ENCODE results near the gene TMEM52B.
"Not testable (repeated sequence)": the region's sequence is repeated elsewhere in the genome, so short reads cannot be mapped to it uniquely, and the experiment has no call there.

The TMEM52B gene

GRCh38 chr12:10211940-10212738 is 33.3 kb downstream of the TMEM52B start:
- DNase-seq: peak; percentile 56 to 88 (median 83)

- peak; percentile 55 to 87 (median 77) for DNase-seq
These were observed 33.9 kb downstream of the TMEM52B start, which contains the start of gene GABARAPL1 for GRCh38 chr12:10212739-10213131. Gene GABARAPL1 (plus strand): TSS chr12:10212877. CDS start chr12:10213130, 253 bp downstream.

- DNase-seq: peak; percentile 39 to 91 (median 75)
These were observed 34.6 kb downstream of the TMEM52B start for GRCh38 chr12:10213168-10214135.

- peak in 1 of 5 experiments; percentile 43 for DNase-seq
These were observed 35.5 kb downstream of the TMEM52B start for GRCh38 chr12:10214136-10214894.

GRCh38 chr12:10214895-10215267 is 36.0 kb downstream of the TMEM52B start:
- no peak for DNase-seq

- DNase-seq: no peak
These were observed 36.6 kb downstream of the TMEM52B start for GRCh38 chr12:10215436-10215835.

GRCh38 chr12:10215946-10216345 is 37.1 kb downstream of the TMEM52B start:
- peak in 2 of 5 experiments; percentile 21 to 50 for DNase-seq

GRCh38 chr12:10218021-10218420 is 39.2 kb downstream of the TMEM52B start:
- DNase-seq: no peak

- DNase-seq: no peak
These were observed 41.7 kb downstream of the TMEM52B start for GRCh38 chr12:10220398-10221077.

- DNase-seq: no peak
These were observed 43.0 kb downstream of the TMEM52B start for GRCh38 chr12:10221846-10222245.

GRCh38 chr12:10223208-10223607 is 44.4 kb downstream of the TMEM52B start:
- DNase-seq: no peak

- not testable (repeated sequence) for DNase-seq
These were observed 46.6 kb downstream of the TMEM52B start for GRCh38 chr12:10225426-10225825.

- no peak for DNase-seq
These were observed 47.3 kb downstream of the TMEM52B start for GRCh38 chr12:10226086-10226485.

GRCh38 chr12:10226731-10227130 is 47.9 kb downstream of the TMEM52B start:
- DNase-seq: no peak

- DNase-seq: no peak
These were observed 48.8 kb downstream of the TMEM52B start for GRCh38 chr12:10227648-10228047.

- no peak for DNase-seq
These were observed 55.7 kb downstream of the TMEM52B start for GRCh38 chr12:10234562-10234961.

- peak in 4 of 5 experiments; percentile 8 to 40 (median 24) for DNase-seq
These were observed 57.2 kb downstream of the TMEM52B start for GRCh38 chr12:10235761-10236631.

GRCh38 chr12:10236720-10237119 is 57.9 kb downstream of the TMEM52B start:
- DNase-seq: no peak

- no peak for DNase-seq
These were observed 59.7 kb downstream of the TMEM52B start for GRCh38 chr12:10238526-10238925.

- DNase-seq: no peak
These were observed 62.5 kb downstream of the TMEM52B start for GRCh38 chr12:10241290-10241689.

All from T-helper 2 cell (primary cell).